Nephron progenitor cell (in vitro differentiated cells): ENCODE measurements around the gene CHMP5.
A peak's percentile ranks its signal among the peaks of the same experiment; 100 is the strongest.

ENCODE experiments used
- DNase-seq: peaks from one replicate; pipeline ENCODE4 v3.0.0; 2021
- H3K27ac Mint-ChIP-seq: 2 replicates; pipeline ENCODE4 v1.8.0; 2021; ENCODE audit warnings: mild to moderate bottlenecking, moderate library complexity, mixed read lengths
- H3K27me3 Mint-ChIP-seq: 2 replicates; pipeline ENCODE4 v1.8.0; 2021; ENCODE audit warnings: mild to moderate bottlenecking, low read depth, mixed read lengths; ENCODE audit not compliant: poor library complexity
- H3K36me3 Mint-ChIP-seq: 2 replicates; pipeline ENCODE4 v1.8.0; 2021; ENCODE audit warnings: low read depth, mixed read lengths
- H3K4me1 Mint-ChIP-seq: 2 replicates; pipeline ENCODE4 v1.8.0; 2021; ENCODE audit warnings: mixed read lengths
- H3K4me3 Mint-ChIP-seq: 2 replicates; pipeline ENCODE4 v1.8.0; 2021; ENCODE audit warnings: mild to moderate bottlenecking, moderate library complexity, mixed read lengths
- H3K9me3 Mint-ChIP-seq: 2 replicates; pipeline ENCODE4 v1.8.0; 2021; ENCODE audit warnings: mild to moderate bottlenecking, moderate library complexity, mixed read lengths
- CTCF ChIP-seq: fragments of 200-600 bp; sonication (generic); IDR thresholded peaks from 2 replicates; pipeline ENCODE4 v1.5.0; 2021; ENCODE audit warnings: antibody characterized with exemption

Gene CHMP5

GRCh38 chr9:33225319-33226147, 39.3 kb upstream of the CHMP5 start:
- TF ChIP-seq CTCF: peak; percentile 81
- Mint-ChIP-seq H3K36me3 (no peaks in the 10 kb centered on the region), H3K27me3 (peaks cover 6% of the 10 kb centered on the region), H3K4me3 (no peak overlapping the region), H3K4me1 (peaks cover 23% of the 10 kb centered on the region), H3K27ac (no peak overlapping the region), H3K9me3 (no peaks in the 10 kb centered on the region)
- peak; percentile 70 for DNase-seq

- Mint-ChIP-seq H3K4me3 (no peak overlapping the region), H3K4me1 (peaks cover 23% of the 10 kb centered on the region), H3K36me3 (no peaks in the 10 kb centered on the region), H3K9me3 (no peaks in the 10 kb centered on the region), H3K27ac (no peak overlapping the region), H3K27me3 (peaks cover 14% of the 10 kb centered on the region)
- no peak for TF ChIP-seq CTCF
- DNase-seq: no peak
These were observed 37.8 kb upstream of the CHMP5 start for GRCh38 chr9:33227008-33227398.

GRCh38 chr9:33227741-33228140, 37.1 kb upstream of the CHMP5 start:
- TF ChIP-seq CTCF: no peak
- DNase-seq: no peak
- Mint-ChIP-seq H3K9me3 (no peaks in the 10 kb centered on the region), H3K4me3 (no peak overlapping the region), H3K27ac (no peak overlapping the region), H3K4me1 (peaks cover 20% of the 10 kb centered on the region), H3K27me3 (peaks cover 22% of the 10 kb centered on the region), H3K36me3 (no peaks in the 10 kb centered on the region)

GRCh38 chr9:33228606-33229005, 36.2 kb upstream of the CHMP5 start:
- no peak for DNase-seq
- no peak overlapping the region for H3K4me3 Mint-ChIP-seq
- H3K4me1 Mint-ChIP-seq: peaks cover 11% of the 10 kb centered on the region
- no peaks in the 10 kb centered on the region for H3K36me3 Mint-ChIP-seq
- H3K27me3 Mint-ChIP-seq: peaks cover 27% of the 10 kb centered on the region
- no peaks in the 10 kb centered on the region for H3K9me3 Mint-ChIP-seq
- H3K27ac Mint-ChIP-seq: no peak overlapping the region
- no peak for TF ChIP-seq CTCF

- H3K27ac Mint-ChIP-seq: no peak overlapping the region
- peaks cover 10% of the 10 kb centered on the region for H3K4me1 Mint-ChIP-seq
- TF ChIP-seq CTCF: no peak
- H3K4me3 Mint-ChIP-seq: no peak overlapping the region
- no peaks in the 10 kb centered on the region for H3K9me3 Mint-ChIP-seq
- no peaks in the 10 kb centered on the region for H3K36me3 Mint-ChIP-seq
- no peak for DNase-seq
- H3K27me3 Mint-ChIP-seq: peaks cover 28% of the 10 kb centered on the region
These were observed 35.3 kb upstream of the CHMP5 start for GRCh38 chr9:33229359-33230114.
